ENCODE results near the gene PTPN7.

GRCh38 chr1:202168861-202169260 is 8.5 kb upstream of the PTPN7 start:
- TF ChIP-seq REST (tag by site-specific recombination; IDR thresholded peaks at IDR 0.05) (no peak), ZNF174 (tag by site-specific recombination; IDR thresholded peaks at IDR 0.05) (no peak), YY1 (tag by site-specific recombination; IDR thresholded peaks at IDR 0.05) (no peak), CTCF (tag by site-specific recombination; IDR thresholded peaks at IDR 0.05) (no peak), ZBTB8A (tag by site-specific recombination; IDR thresholded peaks at IDR 0.05) (no peak), PRDM10 (tag by site-specific recombination; IDR thresholded peaks at IDR 0.05) (no peak), ZNF146 (tag by site-specific recombination; IDR thresholded peaks at IDR 0.05) (no peak), ZBTB10 (tag by site-specific recombination; IDR thresholded peaks at IDR 0.05) (no peak), ZNF529 (tag by site-specific recombination; IDR thresholded peaks at IDR 0.05; ENCODE audit: insufficient replicate concordance) (no peak), ZNF157 (tag by site-specific recombination; IDR thresholded peaks at IDR 0.05) (no peak), ZNF571 (tag by site-specific recombination; IDR thresholded peaks at IDR 0.05) (no peak), ZNF792 (tag by site-specific recombination; IDR thresholded peaks at IDR 0.05) (no peak), ZBTB7A (tag by site-specific recombination; IDR thresholded peaks at IDR 0.05; ENCODE audit: low read depth) (no peak), ZNF121 (tag by site-specific recombination; IDR thresholded peaks at IDR 0.05) (no peak)

Data from HEK293 (cell line).